ENCODE measurements around the gene CYP26C1. TPM values are rescaled to one million over a fixed set of nuclear protein-coding genes. Genes with fewer than 3 reads are reported as not detected.
A peak's percentile ranks its signal among the peaks of the same experiment; 100 is the strongest.

Gene CYP26C1
- total and polyA plus RNA-seq, 9 of the 15 experiments (the other 6 are each of a cell fraction or from before 2014, with no cell fraction given) = 0.07 to 0.09 (median 0.07) TPM; not detected in 6

DNA sequence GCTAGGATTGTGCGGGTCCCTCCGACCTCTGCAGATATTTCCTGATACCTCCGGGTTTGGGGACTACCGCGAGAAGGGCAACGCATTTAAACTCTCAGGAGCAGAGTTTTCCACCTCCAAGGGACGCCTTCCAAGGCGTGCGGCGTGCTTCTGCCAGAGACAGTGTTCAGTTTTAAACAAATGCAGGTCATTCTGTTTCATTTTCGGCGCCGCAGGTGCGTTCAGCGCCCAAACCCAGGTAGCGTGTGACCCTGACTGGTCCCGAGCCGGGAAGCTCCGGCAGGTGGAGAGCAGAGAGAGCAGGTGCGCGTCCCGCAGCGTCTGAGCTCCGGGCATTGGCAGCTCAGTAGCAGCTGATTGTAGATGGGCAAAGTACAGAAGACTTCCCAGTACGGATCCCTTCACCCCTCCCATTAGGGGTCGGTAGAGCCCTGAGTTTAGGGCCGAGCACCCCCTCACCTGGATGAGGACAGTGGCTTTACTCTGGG is 11.7 kb downstream of the CYP26C1 start (continued):
- TF ChIP-seq, protein P1, sequence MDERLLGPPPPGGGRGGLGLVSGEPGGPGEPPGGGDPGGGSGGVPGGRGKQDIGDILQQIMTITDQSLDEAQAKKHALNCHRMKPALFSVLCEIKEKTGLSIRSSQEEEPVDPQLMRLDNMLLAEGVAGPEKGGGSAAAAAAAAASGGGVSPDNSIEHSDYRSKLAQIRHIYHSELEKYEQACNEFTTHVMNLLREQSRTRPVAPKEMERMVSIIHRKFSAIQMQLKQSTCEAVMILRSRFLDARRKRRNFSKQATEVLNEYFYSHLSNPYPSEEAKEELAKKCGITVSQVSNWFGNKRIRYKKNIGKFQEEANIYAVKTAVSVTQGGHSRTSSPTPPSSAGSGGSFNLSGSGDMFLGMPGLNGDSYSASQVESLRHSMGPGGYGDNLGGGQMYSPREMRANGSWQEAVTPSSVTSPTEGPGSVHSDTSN (CRISPR knock-in tag; IDR thresholded peaks at IDR 0.05; ENCODE audit: low read depth) = no peak
- TF ChIP-seq, protein P1 (tag; conservative IDR thresholded peaks at IDR 0.05; ENCODE audit: low read depth) = no peak
- TF ChIP-seq ZBTB1 (CRISPR knock-in tag; IDR thresholded peaks at IDR 0.05; ENCODE audit: borderline replicate concordance, low read depth) (no peak), ZNF778 (CRISPR knock-in tag; IDR thresholded peaks at IDR 0.05) (no peak), ZNF277 (CRISPR knock-in tag; IDR thresholded peaks at IDR 0.05; ENCODE audit: borderline replicate concordance) (no peak), AFF1 (IDR thresholded peaks at IDR 0.05; ENCODE audit: low read depth in 1 of 2, partially characterized antibody in 2 of 2) (no peak), ZBTB40 (IDR thresholded peaks at IDR 0.05) (0 out of 2 replicates have a peak, but pooled peaks have one; percentile 33), ZBTB40 (CRISPR knock-in tag; IDR thresholded peaks at IDR 0.05) (no peak), FOS (IDR thresholded peaks at IDR 0.05; ENCODE audit: extremely low read depth, insufficient read length) (no peak)

Measured in K562 (cell line).